ENCODE data around the gene PRKCD. TPM values are rescaled to one million over a fixed set of nuclear protein-coding genes. Genes with fewer than 3 reads are reported as not detected.

PRKCD gene
- total RNA-seq, 1 experiment from 2014 or later: 30.9 TPM

- no peaks in the 10 kb centered on the region for H3K27me3 ChIP-seq (replicated peaks; ENCODE audit: control insufficient read depth, insufficient read depth, low read length)
- Mint-ChIP-seq H3K9me3 (ENCODE audit: unreplicated experiment) (no peaks in the 10 kb centered on the region), H3K4me1 (ENCODE audit: low read depth, unreplicated experiment) (peaks cover 8% of the 10 kb centered on the region), H3K4me3 (ENCODE audit: unreplicated experiment) (no peak overlapping the region), H3K27me3 (ENCODE audit: insufficient read depth, unreplicated experiment) (no peaks in the 10 kb centered on the region), H3K36me3 (ENCODE audit: insufficient read depth, unreplicated experiment) (peaks cover 36% of the 10 kb centered on the region), H3K27ac (ENCODE audit: unreplicated experiment) (no peak overlapping the region)
- intact Hi-C loops (cut with micrococcal nuclease; ENCODE audit: unreplicated experiment): no loop called here
- no peaks in the 10 kb centered on the region for H3K9me3 ChIP-seq
- no TSS peak for BruUV-seq (replicated peaks)
- ChIA-PET CTCF (no interaction called here), POLR2A (no interaction called here)
- no peak for DNase-seq
- H3K4me3 ChIP-seq (ENCODE audit: low read depth, low read length): no peak overlapping the region
- H3K36me3 ChIP-seq (ENCODE audit: control insufficient read depth, insufficient read depth, low read length): no peaks in the 10 kb centered on the region
- no peak for TF ChIP-seq CTCF (IDR thresholded peaks at IDR 0.05; ENCODE audit: insufficient read depth in 1 of 2, low read depth in 1 of 2, low read length in 1 of 2, severe bottlenecking in 1 of 2, unreplicated experiment in 1 of 2)
- H3K4me1 ChIP-seq: peaks cover 14% of the 10 kb centered on the region
Measured at GRCh38 chr3:53126601-53127000, 34.4 kb upstream of the PRKCD start.

GRCh38 chr3:53129344-53129743, 31.7 kb upstream of the PRKCD start:
- BruUV-seq (replicated peaks): no TSS peak
- Histone ChIP-seq H3K36me3 (ENCODE audit: control insufficient read depth, insufficient read depth, low read length) (no peaks in the 10 kb centered on the region), H3K9me3 (no peaks in the 10 kb centered on the region), H3K4me3 (ENCODE audit: low read depth, low read length) (peak overlapping the region; percentile 75), H3K4me1 (peaks cover 14% of the 10 kb centered on the region), H3K27me3 (replicated peaks; ENCODE audit: control insufficient read depth, insufficient read depth, low read length) (no peaks in the 10 kb centered on the region)
- peaks cover 18% of the 10 kb centered on the region for H3K4me1 Mint-ChIP-seq (ENCODE audit: low read depth, unreplicated experiment)
- H3K9me3 Mint-ChIP-seq (ENCODE audit: unreplicated experiment): no peaks in the 10 kb centered on the region
- intact Hi-C loops (cut with micrococcal nuclease; ENCODE audit: unreplicated experiment): no loop called here
- CTCF ChIA-PET: no interaction called here
- H3K27me3 Mint-ChIP-seq (ENCODE audit: insufficient read depth, unreplicated experiment): no peaks in the 10 kb centered on the region
- POLR2A ChIA-PET: no interaction called here
- peaks cover 17% of the 10 kb centered on the region for H3K36me3 Mint-ChIP-seq (ENCODE audit: insufficient read depth, unreplicated experiment)
- no peak for DNase-seq
- no peak for TF ChIP-seq CTCF (IDR thresholded peaks at IDR 0.05; ENCODE audit: insufficient read depth in 1 of 2, low read depth in 1 of 2, low read length in 1 of 2, severe bottlenecking in 1 of 2, unreplicated experiment in 1 of 2)
- peak overlapping the region; percentile 84 for H3K4me3 Mint-ChIP-seq (ENCODE audit: unreplicated experiment)
- peak overlapping the region; percentile 77 for H3K27ac Mint-ChIP-seq (ENCODE audit: unreplicated experiment)

GRCh38 chr3:53130179-53131061, 30.6 kb upstream of the PRKCD start, which contains the start of gene RFT1:
Gene RFT1 (minus strand): TSS chr3:53130435. CDS start chr3:53130400, 35 bp downstream.
- Histone ChIP-seq H3K27me3 (replicated peaks; ENCODE audit: control insufficient read depth, insufficient read depth, low read length) (no peaks in the 10 kb centered on the region), H3K9me3 (no peaks in the 10 kb centered on the region), H3K36me3 (ENCODE audit: control insufficient read depth, insufficient read depth, low read length) (no peaks in the 10 kb centered on the region), H3K4me1 (peaks cover 14% of the 10 kb centered on the region), H3K4me3 (ENCODE audit: low read depth, low read length) (peak within 1 kb of the TSS; percentile 75)
- Mint-ChIP-seq H3K4me1 (ENCODE audit: low read depth, unreplicated experiment) (peaks cover 18% of the 10 kb centered on the region), H3K36me3 (ENCODE audit: insufficient read depth, unreplicated experiment) (peaks cover 7% of the 10 kb centered on the region), H3K9me3 (ENCODE audit: unreplicated experiment) (no peaks in the 10 kb centered on the region), H3K27ac (ENCODE audit: unreplicated experiment) (peak within 1 kb of the TSS; percentile 77), H3K4me3 (ENCODE audit: unreplicated experiment) (peak within 1 kb of the TSS; percentile 84), H3K27me3 (ENCODE audit: insufficient read depth, unreplicated experiment) (no peaks in the 10 kb centered on the region)
- ChIA-PET CTCF (interaction anchor here (0.6 kb wide), 1 partner anchor 22 kb away, joined by 4 read pairs; no protein-coding TSS in a partner anchor), POLR2A (interaction anchor here (1.0 kb wide), 1 partner anchor 29 kb away, joined by 3 read pairs; no protein-coding TSS in a partner anchor)
- intact Hi-C loops (cut with micrococcal nuclease; ENCODE audit: unreplicated experiment): loop anchor here (1.0 kb wide), 1 partner anchor 29 kb away; no protein-coding TSS in a partner anchor
- TSS peak; percentile 96 for BruUV-seq (replicated peaks)
- TF ChIP-seq CTCF (IDR thresholded peaks at IDR 0.05; ENCODE audit: insufficient read depth in 1 of 2, low read depth in 1 of 2, low read length in 1 of 2, severe bottlenecking in 1 of 2, unreplicated experiment in 1 of 2): no peak
- peak; percentile 96 to 97 for DNase-seq

All from Caco-2 (cell line).